Measurements from ENCODE around the gene CTNNA3. TPM values are rescaled to one million over a fixed set of nuclear protein-coding genes. Genes with fewer than 3 reads are reported as not detected.

The CTNNA3 gene
- polyA plus RNA-seq, 1 experiment = not detected

- H3K4me3 ChIP-seq (ENCODE audit: low read depth, low read length) = no peak overlapping the region
- TF ChIP-seq, protein P1, sequence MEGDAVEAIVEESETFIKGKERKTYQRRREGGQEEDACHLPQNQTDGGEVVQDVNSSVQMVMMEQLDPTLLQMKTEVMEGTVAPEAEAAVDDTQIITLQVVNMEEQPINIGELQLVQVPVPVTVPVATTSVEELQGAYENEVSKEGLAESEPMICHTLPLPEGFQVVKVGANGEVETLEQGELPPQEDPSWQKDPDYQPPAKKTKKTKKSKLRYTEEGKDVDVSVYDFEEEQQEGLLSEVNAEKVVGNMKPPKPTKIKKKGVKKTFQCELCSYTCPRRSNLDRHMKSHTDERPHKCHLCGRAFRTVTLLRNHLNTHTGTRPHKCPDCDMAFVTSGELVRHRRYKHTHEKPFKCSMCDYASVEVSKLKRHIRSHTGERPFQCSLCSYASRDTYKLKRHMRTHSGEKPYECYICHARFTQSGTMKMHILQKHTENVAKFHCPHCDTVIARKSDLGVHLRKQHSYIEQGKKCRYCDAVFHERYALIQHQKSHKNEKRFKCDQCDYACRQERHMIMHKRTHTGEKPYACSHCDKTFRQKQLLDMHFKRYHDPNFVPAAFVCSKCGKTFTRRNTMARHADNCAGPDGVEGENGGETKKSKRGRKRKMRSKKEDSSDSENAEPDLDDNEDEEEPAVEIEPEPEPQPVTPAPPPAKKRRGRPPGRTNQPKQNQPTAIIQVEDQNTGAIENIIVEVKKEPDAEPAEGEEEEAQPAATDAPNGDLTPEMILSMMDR (IDR thresholded peaks at IDR 0.05; ENCODE audit: insufficient read depth, low read depth, low read length) = no peak
- no peaks in the 10 kb centered on the region for H3K27me3 ChIP-seq (ENCODE audit: control insufficient read depth, insufficient read depth, low read length)
- ChIA-PET CTCF (no interaction called here), POLR2A (no interaction called here)
- H3K36me3 ChIP-seq (ENCODE audit: control insufficient read depth, insufficient read depth, low read length) = no peaks in the 10 kb centered on the region
- DNase-seq (ENCODE audit: low read depth) = no peak
Measured at GRCh38 chr10:66538371-66538770, 1157.6 kb downstream of the CTNNA3 start.

DNA sequence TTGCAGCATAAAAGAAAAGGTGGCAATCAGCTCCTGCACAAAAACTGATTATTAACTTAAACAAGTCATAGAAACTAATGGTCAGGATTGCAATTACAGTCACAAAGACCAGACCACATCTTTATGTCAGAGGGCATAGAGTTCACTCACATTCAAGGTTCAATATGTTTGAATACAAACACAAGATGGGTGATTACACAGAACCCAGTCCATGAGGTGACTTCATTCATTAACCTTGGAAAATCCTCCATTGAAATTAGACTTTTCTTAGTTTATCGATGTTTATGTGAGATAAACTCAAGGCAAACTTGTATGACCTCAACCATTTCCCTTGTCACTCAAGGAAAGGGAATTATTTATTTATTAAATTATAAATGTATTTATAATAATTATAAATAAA is 1158.8 kb downstream of the CTNNA3 start:
- Histone ChIP-seq H3K36me3 (ENCODE audit: control insufficient read depth, insufficient read depth, low read length) (no peaks in the 10 kb centered on the region), H3K27me3 (ENCODE audit: control insufficient read depth, insufficient read depth, low read length) (no peaks in the 10 kb centered on the region), H3K4me3 (ENCODE audit: low read depth, low read length) (no peak overlapping the region)
- ChIA-PET POLR2A (no interaction called here), CTCF (no interaction called here)
- TF ChIP-seq, protein P1 (IDR thresholded peaks at IDR 0.05; ENCODE audit: insufficient read depth, low read depth, low read length) = no peak
- DNase-seq (ENCODE audit: low read depth) = no peak

- Histone ChIP-seq H3K36me3 (ENCODE audit: control insufficient read depth, insufficient read depth, low read length) (no peaks in the 10 kb centered on the region), H3K27me3 (ENCODE audit: control insufficient read depth, insufficient read depth, low read length) (no peaks in the 10 kb centered on the region), H3K4me3 (ENCODE audit: low read depth, low read length) (no peak overlapping the region)
- no peak for DNase-seq (ENCODE audit: low read depth)
- ChIA-PET CTCF (no interaction called here), POLR2A (no interaction called here)
- TF ChIP-seq, protein P1 (IDR thresholded peaks at IDR 0.05; ENCODE audit: insufficient read depth, low read depth, low read length) = no peak
Measured at GRCh38 chr10:66535439-66535838, 1160.6 kb downstream of the CTNNA3 start.

DNA sequence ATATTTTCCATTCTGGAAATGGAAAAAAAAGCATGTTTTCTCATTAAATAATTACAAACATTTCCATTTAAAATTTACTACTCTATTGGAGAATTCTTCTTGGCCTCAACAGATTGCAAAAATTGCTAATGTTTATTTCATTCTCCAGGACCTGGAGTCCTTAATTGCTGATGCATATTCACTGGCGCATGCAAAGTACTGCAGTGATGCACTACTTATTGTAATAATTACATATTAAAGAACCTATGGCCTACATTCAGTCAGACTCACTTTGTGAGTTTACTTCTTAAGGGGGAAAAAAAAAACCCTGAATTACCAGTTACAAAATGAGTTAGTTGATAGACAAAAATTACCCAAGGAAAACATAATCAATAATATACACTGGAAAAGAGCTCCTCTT is 1161.1 kb downstream of the CTNNA3 start:
- TF ChIP-seq, protein P1 (IDR thresholded peaks at IDR 0.05; ENCODE audit: insufficient read depth, low read depth, low read length) = no peak
- no peaks in the 10 kb centered on the region for H3K27me3 ChIP-seq (ENCODE audit: control insufficient read depth, insufficient read depth, low read length)
- no peak overlapping the region for H3K4me3 ChIP-seq (ENCODE audit: low read depth, low read length)
- CTCF ChIA-PET = no interaction called here
- H3K36me3 ChIP-seq (ENCODE audit: control insufficient read depth, insufficient read depth, low read length) = no peaks in the 10 kb centered on the region
- no peak for DNase-seq (ENCODE audit: low read depth)
- POLR2A ChIA-PET = no interaction called here

- POLR2A ChIA-PET = no interaction called here
- CTCF ChIA-PET = no interaction called here
- DNase-seq (ENCODE audit: low read depth) = no peak
- TF ChIP-seq, protein P1 (IDR thresholded peaks at IDR 0.05; ENCODE audit: insufficient read depth, low read depth, low read length) = no peak
- no peaks in the 10 kb centered on the region for H3K27me3 ChIP-seq (ENCODE audit: control insufficient read depth, insufficient read depth, low read length)
- H3K36me3 ChIP-seq (ENCODE audit: control insufficient read depth, insufficient read depth, low read length) = no peaks in the 10 kb centered on the region
- no peak overlapping the region for H3K4me3 ChIP-seq (ENCODE audit: low read depth, low read length)
Measured at GRCh38 chr10:66521506-66521905, 1174.5 kb downstream of the CTNNA3 start.

Data from BJ (cell line).